Vagina (tissue), 2 donors: Measurements from ENCODE around the gene CAPZA1. TPM values are rescaled to one million over a fixed set of nuclear protein-coding genes. Genes with fewer than 3 reads are reported as not detected.

Source experiments
- DNase-seq, 2 donors: peaks; one replicate each; pipeline ENCODE4 v3.0.0-alpha.2; 2017; ENCODE audit errors: extremely low spot score in 2 of 2
- H3K27ac ChIP-seq: fragments of 200-600 bp; sonication (generic); one replicate; pipeline ENCODE4 v1.5.1; 2019
- H3K27me3 ChIP-seq: fragments of 200-600 bp; sonication (generic); one replicate; pipeline ENCODE4 v1.5.1; 2019
- H3K36me3 ChIP-seq, 2 donors: fragments of 200-600 bp; sonication (generic); one replicate each; pipeline ENCODE4 v1.5.1; 2017 to 2019
- H3K4me1 ChIP-seq: fragments of 200-600 bp; sonication (generic); one replicate; pipeline ENCODE4 v1.5.1; 2019
- H3K4me3 ChIP-seq, 2 donors: fragments of 200-600 bp; sonication (generic); 1 replicate in 1 of 2; 2 replicates in 1 of 2; pipeline ENCODE4 v1.5.1; 2016 to 2019
- H3K9me3 ChIP-seq: fragments of 200-600 bp; sonication (generic); one replicate; pipeline ENCODE4 v1.5.1; 2019
- POLR2A ChIP-seq, 2 donors: fragments of 450-650 bp; IDR thresholded peaks; one replicate each; pipeline ENCODE4 v1.6.1; 2017; ENCODE audit warnings: antibody characterized with exemption in 2 of 2, mild to moderate bottlenecking in 2 of 2, moderate library complexity in 2 of 2
- POLR2AphosphoS5 ChIP-seq, 2 donors: sonication (generic); formaldehyde crosslinking; IDR thresholded peaks; one replicate each; pipeline ENCODE4 v1.9.0; 2017; ENCODE audit warnings: antibody characterized with exemption in 2 of 2, mild to moderate bottlenecking in 2 of 2, low read depth in 1 of 2; ENCODE audit not compliant: insufficient read depth in 1 of 2
- intact Hi-C: fragments of 100-400 bp; cut with DNase I; formaldehyde crosslinking; loops from one replicate; pipeline ENCODE4 v1.15.1; 2023
- small RNA-seq: library from RNA; depleted of rRNA; stranded (forward); fragments of <200 nt; gene quantifications from one replicate; pipeline ENCODE3, GENCODE V24; 2016
- total RNA-seq: library from RNA; depleted of rRNA; stranded (reverse); fragments of >200 nt; gene quantifications from one replicate; pipeline ENCODE4 v1.2.3, GENCODE V29; 2016
- TF ChIP-seq, protein P1 (sequence below), 3 experiments: fragments of 450-650 bp in 2 of 3; fragments of 200-600 bp in 1 of 3; sonication (generic) in 1 of 3; IDR thresholded peaks; one replicate each; pipeline ENCODE4 v1.5.1; 2017 to 2019; ENCODE audit warnings: antibody characterized with exemption in 3 of 3, mild to moderate bottlenecking in 2 of 3, moderate library complexity in 2 of 3

CAPZA1 gene
- total RNA-seq, 1 donor from 2014 or later, result 126 TPM

DNA sequence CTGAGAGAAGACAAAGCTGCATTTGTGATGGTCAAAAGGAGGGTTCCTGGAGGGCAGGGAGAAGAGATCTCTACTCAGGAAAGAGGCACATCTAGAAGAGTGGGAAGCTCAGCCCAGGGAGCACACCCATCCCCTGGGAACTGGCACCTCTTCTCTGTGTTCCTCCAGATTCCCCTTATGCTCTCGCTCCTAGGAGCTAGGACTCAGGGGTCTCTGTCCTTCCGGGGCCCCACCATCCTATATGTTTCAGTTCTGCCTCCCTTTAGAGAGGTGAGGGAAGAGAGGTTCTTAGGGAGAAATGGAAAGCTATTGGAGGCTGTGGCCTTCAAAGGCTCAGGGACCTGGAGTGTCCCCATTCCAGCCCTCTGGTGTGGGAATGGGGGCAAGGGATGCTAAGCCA lies 100.1 kb downstream of the CAPZA1 start:
- no peak overlapping the region for H3K4me3 ChIP-seq
- no peak for TF ChIP-seq POLR2AphosphoS5 (IDR thresholded peaks at IDR 0.05; ENCODE audit: insufficient read depth in 1 of 2, low read depth in 1 of 2)
- TF ChIP-seq POLR2A (IDR thresholded peaks at IDR 0.05), result no peak
- TF ChIP-seq, protein P1, sequence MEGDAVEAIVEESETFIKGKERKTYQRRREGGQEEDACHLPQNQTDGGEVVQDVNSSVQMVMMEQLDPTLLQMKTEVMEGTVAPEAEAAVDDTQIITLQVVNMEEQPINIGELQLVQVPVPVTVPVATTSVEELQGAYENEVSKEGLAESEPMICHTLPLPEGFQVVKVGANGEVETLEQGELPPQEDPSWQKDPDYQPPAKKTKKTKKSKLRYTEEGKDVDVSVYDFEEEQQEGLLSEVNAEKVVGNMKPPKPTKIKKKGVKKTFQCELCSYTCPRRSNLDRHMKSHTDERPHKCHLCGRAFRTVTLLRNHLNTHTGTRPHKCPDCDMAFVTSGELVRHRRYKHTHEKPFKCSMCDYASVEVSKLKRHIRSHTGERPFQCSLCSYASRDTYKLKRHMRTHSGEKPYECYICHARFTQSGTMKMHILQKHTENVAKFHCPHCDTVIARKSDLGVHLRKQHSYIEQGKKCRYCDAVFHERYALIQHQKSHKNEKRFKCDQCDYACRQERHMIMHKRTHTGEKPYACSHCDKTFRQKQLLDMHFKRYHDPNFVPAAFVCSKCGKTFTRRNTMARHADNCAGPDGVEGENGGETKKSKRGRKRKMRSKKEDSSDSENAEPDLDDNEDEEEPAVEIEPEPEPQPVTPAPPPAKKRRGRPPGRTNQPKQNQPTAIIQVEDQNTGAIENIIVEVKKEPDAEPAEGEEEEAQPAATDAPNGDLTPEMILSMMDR (IDR thresholded peaks at IDR 0.05), result no peak

DNA sequence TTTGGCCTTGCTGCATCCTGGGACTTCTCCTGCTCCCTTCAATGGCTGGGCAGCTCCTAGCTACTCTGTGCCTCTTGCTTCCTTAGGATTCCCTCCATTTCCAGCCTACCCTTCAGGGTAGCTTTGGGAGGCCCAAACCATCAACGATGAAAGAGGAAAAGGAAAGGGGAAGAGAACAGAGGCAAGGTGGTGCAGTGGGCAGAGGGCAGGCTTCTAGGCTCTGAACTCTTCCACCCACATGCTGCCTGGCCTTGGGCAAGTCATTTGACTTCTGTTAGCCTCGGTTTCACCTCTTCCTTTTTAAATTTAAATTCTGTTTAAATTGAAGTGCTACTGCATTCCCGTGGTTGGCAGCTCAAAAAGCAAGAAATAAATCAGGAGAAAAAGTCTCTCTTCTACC lies 101.2 kb downstream of the CAPZA1 start:
- no peak overlapping the region for H3K4me3 ChIP-seq
- DNase-seq, result no peak
- no peak overlapping the region for H3K27ac ChIP-seq
- H3K9me3 ChIP-seq, result no peaks in the 10 kb centered on the region
- peaks cover 26% of the 10 kb centered on the region for H3K4me1 ChIP-seq
- no peaks in the 10 kb centered on the region for H3K27me3 ChIP-seq
- intact Hi-C loops, result loop anchor here (10.0 kb wide), 1 partner anchor 324 kb away; no protein-coding TSS in a partner anchor
- TF ChIP-seq POLR2AphosphoS5 (IDR thresholded peaks at IDR 0.05; ENCODE audit: insufficient read depth in 1 of 2, low read depth in 1 of 2) (no peak), POLR2A (IDR thresholded peaks at IDR 0.05) (no peak)
- TF ChIP-seq, protein P1 (IDR thresholded peaks at IDR 0.05), result no peak
- H3K36me3 ChIP-seq, result no peaks in the 10 kb centered on the region

More for the DNA sequence above, 100.1 kb downstream of the CAPZA1 start:
- H3K9me3 ChIP-seq, result no peaks in the 10 kb centered on the region
- H3K4me1 ChIP-seq, result peaks cover 32% of the 10 kb centered on the region
- DNase-seq, result no peak
- H3K36me3 ChIP-seq, result no peaks in the 10 kb centered on the region
- H3K27ac ChIP-seq, result no peak overlapping the region
- intact Hi-C loops, result loop anchor here (5.0 to 10.0 kb wide), 3 partner anchors 322 to 355 kb away; partner anchors contain the start of genes CTTNBP2NL and LRIG2
- H3K27me3 ChIP-seq, result no peaks in the 10 kb centered on the region

Small RNA genes within 50 kb of the gene (small RNA-seq; reads per million reads assigned to genes)
- not detected for gene RNU7-70P

Other genes with a start within 250 kb of the CAPZA1 start
- gene CTTNBP2NL, start 223.6 kb upstream of the CAPZA1 start, total RNA-seq, result 24.8 TPM
- gene WNT2B, start 110.9 kb upstream of the CAPZA1 start, total RNA-seq, result 16.0 TPM
- gene ST7L, start 691 bp upstream of the CAPZA1 start, total RNA-seq, result 16.7 TPM
- gene MOV10, start 54.8 kb downstream of the CAPZA1 start, total RNA-seq, result 53.0 TPM
- 251 TPM for gene RHOC, start 87.3 kb downstream of the CAPZA1 start, total RNA-seq
- 7.9 TPM for gene PPM1J, start 95.5 kb downstream of the CAPZA1 start, total RNA-seq